Measurements from ENCODE around the gene CTF1.

Gene CTF1

GRCh38 chr16:30902029-30902972 lies 5.9 kb downstream of the CTF1 start:
- peak overlapping the region; percentile 38 for H3K4me3 ChIP-seq (replicated peaks; ENCODE audit: low read depth, low read length)
- peak; percentile 1 for TF ChIP-seq CTCF (IDR thresholded peaks at IDR 0.05; ENCODE audit: low read length, missing control alignments)
- peak; percentile 64 for DNase-seq (ENCODE audit: low read depth)

GRCh38 chr16:30903002-30903401 lies 6.6 kb downstream of the CTF1 start:
- no peak for DNase-seq (ENCODE audit: low read depth)
- no peak for TF ChIP-seq CTCF (IDR thresholded peaks at IDR 0.05; ENCODE audit: low read length, missing control alignments)

GRCh38 chr16:30903596-30903995 lies 7.2 kb downstream of the CTF1 start:
- no peak overlapping the region for H3K4me3 ChIP-seq (replicated peaks; ENCODE audit: low read depth, low read length)
- peak; percentile 61 for DNase-seq (ENCODE audit: low read depth)
- TF ChIP-seq CTCF (IDR thresholded peaks at IDR 0.05; ENCODE audit: low read length, missing control alignments): no peak

More at GRCh38 chr16:30903002-30903401, 6.6 kb downstream of the CTF1 start:
- H3K4me3 ChIP-seq (replicated peaks; ENCODE audit: low read depth, low read length): no peak overlapping the region

- TF ChIP-seq CTCF (IDR thresholded peaks at IDR 0.05; ENCODE audit: low read length, missing control alignments): no peak
- no peak overlapping the region for H3K4me3 ChIP-seq (replicated peaks; ENCODE audit: low read depth, low read length)
- DNase-seq (ENCODE audit: low read depth): no peak
These were observed 7.8 kb downstream of the CTF1 start for GRCh38 chr16:30904114-30904780.

- no peak overlapping the region for H3K4me3 ChIP-seq (replicated peaks; ENCODE audit: low read depth, low read length)
- no peak for DNase-seq (ENCODE audit: low read depth)
- no peak for TF ChIP-seq CTCF (IDR thresholded peaks at IDR 0.05; ENCODE audit: low read length, missing control alignments)
These were observed 10.7 kb downstream of the CTF1 start for GRCh38 chr16:30907064-30907463.

GRCh38 chr16:30910427-30911029 lies 14.1 kb downstream of the CTF1 start:
- H3K4me3 ChIP-seq (replicated peaks; ENCODE audit: low read depth, low read length): no peak overlapping the region
- DNase-seq (ENCODE audit: low read depth): no peak
- no peak for TF ChIP-seq CTCF (IDR thresholded peaks at IDR 0.05; ENCODE audit: low read length, missing control alignments)
